ENCODE data around the gene PRKN. TPM values are rescaled to one million over a fixed set of nuclear protein-coding genes. Genes with fewer than 3 reads are reported as not detected.

The PRKN gene
- total RNA-seq, 1 experiment from 2014 or later, result 2.0 TPM

DNA sequence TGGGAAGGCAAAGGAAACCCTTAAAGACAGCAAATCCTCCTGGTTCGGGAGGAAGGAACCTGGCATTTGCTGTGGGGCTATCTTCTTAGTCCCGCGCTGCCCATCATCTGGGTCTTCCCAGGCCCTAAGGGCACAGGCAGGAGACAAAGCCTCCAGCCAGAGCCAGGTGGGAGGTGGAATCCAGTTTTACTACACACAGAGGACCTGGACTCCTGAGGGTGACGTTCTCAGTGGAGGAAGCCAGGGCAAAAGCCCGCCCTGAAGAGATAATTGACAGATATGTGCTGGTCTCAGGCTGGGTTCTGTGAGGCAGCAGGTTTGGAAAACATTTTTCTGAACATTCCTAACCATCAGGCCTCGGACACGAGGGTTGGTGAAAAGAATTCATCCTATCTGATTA, 1365.3 kb downstream of the PRKN start:
- H3K4ac ChIP-seq (ENCODE audit: low read depth, low read length), result no peak overlapping the region
- H2BK20ac ChIP-seq (ENCODE audit: low read depth, low read length, poor library complexity, severe bottlenecking), result no peak overlapping the region
- H3K36me3 Mint-ChIP-seq (ENCODE audit: insufficient read depth in 1 of 3, low read depth in 3 of 3), result peaks cover 3 to 14% (median 4%) of the 10 kb centered on the region in 3 experiments; a peak in 6 of 7 replicates
- H2AK5ac ChIP-seq (ENCODE audit: insufficient read length, low read length), result no peak overlapping the region
- no peak overlapping the region for H3T11ph ChIP-seq (ENCODE audit: low read length)
- WGBS (ENCODE audit: extremely low coverage, insufficient read length, low lambda C conversion rate), result no CpG with 5 or more reads among the region's 7 CpGs
- no peaks in the 10 kb centered on the region for H3K4me1 ChIP-seq (ENCODE audit: insufficient read depth, low read length)
- no peak overlapping the region for H3K14ac ChIP-seq (ENCODE audit: insufficient read depth, low read length)
- no peak overlapping the region for H3K27ac Mint-ChIP-seq
- no peak overlapping the region for H3K4me2 ChIP-seq (ENCODE audit: insufficient read depth, insufficient read length, low read length)
- H3K9ac ChIP-seq (ENCODE audit: extremely low read depth, insufficient read length, low read length), result no peak overlapping the region
- H3K23ac ChIP-seq (ENCODE audit: insufficient read length, low read depth, low read length), result no peak overlapping the region
- no peak overlapping the region for H4K8ac ChIP-seq (replicated peaks; ENCODE audit: insufficient read length, low read depth, low read length)
- H4K5ac ChIP-seq (ENCODE audit: insufficient read length, low read depth, low read length), result no peak overlapping the region
- no peak overlapping the region for H2BK12ac ChIP-seq (ENCODE audit: insufficient read length, low read depth, low read length)
- DNase-seq, result no peak
- no peak overlapping the region for H3K18ac ChIP-seq (ENCODE audit: insufficient read length, low read depth, low read length)
- H2BK15ac ChIP-seq (ENCODE audit: low read depth, low read length), result no peak overlapping the region
- H3K79me2 ChIP-seq (ENCODE audit: insufficient read depth, low read length), result no peaks in the 10 kb centered on the region
- no peaks in the 10 kb centered on the region for H4K20me1 ChIP-seq (ENCODE audit: control insufficient read depth, insufficient read depth, insufficient read length)
- no peaks in the 10 kb centered on the region for H3K79me1 ChIP-seq (ENCODE audit: insufficient read depth, low read depth, low read length, poor library complexity, severe bottlenecking)
- H3K4me3 Mint-ChIP-seq, result no peak overlapping the region
- H3K23me2 ChIP-seq (ENCODE audit: insufficient read length, low read depth, low read length, poor library complexity, severe bottlenecking), result no peaks in the 10 kb centered on the region
- H2BK5ac ChIP-seq (ENCODE audit: insufficient read length, low read length), result no peak overlapping the region
- no peak overlapping the region for H3K27ac ChIP-seq (ENCODE audit: insufficient read length, low read depth, low read length)
- H3K27me3 ChIP-seq (ENCODE audit: insufficient read depth, low read length), result no peaks in the 10 kb centered on the region
- TF ChIP-seq, protein P1, sequence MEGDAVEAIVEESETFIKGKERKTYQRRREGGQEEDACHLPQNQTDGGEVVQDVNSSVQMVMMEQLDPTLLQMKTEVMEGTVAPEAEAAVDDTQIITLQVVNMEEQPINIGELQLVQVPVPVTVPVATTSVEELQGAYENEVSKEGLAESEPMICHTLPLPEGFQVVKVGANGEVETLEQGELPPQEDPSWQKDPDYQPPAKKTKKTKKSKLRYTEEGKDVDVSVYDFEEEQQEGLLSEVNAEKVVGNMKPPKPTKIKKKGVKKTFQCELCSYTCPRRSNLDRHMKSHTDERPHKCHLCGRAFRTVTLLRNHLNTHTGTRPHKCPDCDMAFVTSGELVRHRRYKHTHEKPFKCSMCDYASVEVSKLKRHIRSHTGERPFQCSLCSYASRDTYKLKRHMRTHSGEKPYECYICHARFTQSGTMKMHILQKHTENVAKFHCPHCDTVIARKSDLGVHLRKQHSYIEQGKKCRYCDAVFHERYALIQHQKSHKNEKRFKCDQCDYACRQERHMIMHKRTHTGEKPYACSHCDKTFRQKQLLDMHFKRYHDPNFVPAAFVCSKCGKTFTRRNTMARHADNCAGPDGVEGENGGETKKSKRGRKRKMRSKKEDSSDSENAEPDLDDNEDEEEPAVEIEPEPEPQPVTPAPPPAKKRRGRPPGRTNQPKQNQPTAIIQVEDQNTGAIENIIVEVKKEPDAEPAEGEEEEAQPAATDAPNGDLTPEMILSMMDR (conservative IDR thresholded peaks at IDR 0.05), result no peak
- no peak overlapping the region for H2AFZ ChIP-seq (ENCODE audit: low read length)
- no peaks in the 10 kb centered on the region for H3K4me1 Mint-ChIP-seq
- peaks cover 10 to 15% of the 10 kb centered on the region in 2 experiments for H3K9me3 Mint-ChIP-seq
- no peaks in the 10 kb centered on the region for H3K27me3 Mint-ChIP-seq (ENCODE audit: low read depth)
- no peaks in the 10 kb centered on the region for H3K9me3 ChIP-seq (ENCODE audit: control insufficient read depth, low read depth, low read length)
- H4K91ac ChIP-seq (ENCODE audit: insufficient read length, low read depth, low read length), result no peak overlapping the region
- no peak overlapping the region for H3K56ac ChIP-seq (ENCODE audit: insufficient read length, low read depth, low read length)
- H2BK120ac ChIP-seq (ENCODE audit: low read depth, low read length, poor library complexity, severe bottlenecking), result no peak overlapping the region
